Neuronal stem cell (in vitro differentiated cells): ENCODE results near the gene RAB17.

Source experiments
- DNase-seq: peaks from one replicate; pipeline ENCODE4 v3.0.0-alpha.2; 2013; ENCODE audit warnings: low spot score
- H2AFZ ChIP-seq: one replicate; pipeline ENCODE4 v1.6.1; 2013; ENCODE audit warnings: mild to moderate bottlenecking, low read length, inconsistent platforms
- H2AK5ac ChIP-seq: 2 replicates; pipeline ENCODE4 v1.6.1; 2013; ENCODE audit warnings: low read depth, mild to moderate bottlenecking, inconsistent platforms, low read length, moderate library complexity, mixed read lengths
- H2BK120ac ChIP-seq: 2 replicates; pipeline ENCODE4 v1.6.1; 2013; ENCODE audit warnings: low read depth, mild to moderate bottlenecking, inconsistent platforms, low read length, moderate library complexity, mixed read lengths
- H2BK12ac ChIP-seq: one replicate; pipeline ENCODE4 v1.6.1; 2013; ENCODE audit warnings: low read length, inconsistent platforms
- H2BK15ac ChIP-seq: 2 replicates; pipeline ENCODE4 v1.6.1; 2013; ENCODE audit warnings: mild to moderate bottlenecking, low read length, inconsistent platforms, mixed read lengths
- H2BK5ac ChIP-seq: one replicate; pipeline ENCODE4 v1.6.1; 2013; ENCODE audit warnings: inconsistent platforms, mild to moderate bottlenecking, low read length, moderate library complexity
- H3K14ac ChIP-seq: one replicate; pipeline ENCODE4 v1.6.1; 2013; ENCODE audit warnings: low read length, inconsistent platforms
- H3K18ac ChIP-seq: 2 replicates; pipeline ENCODE4 v1.6.1; 2013; ENCODE audit warnings: low read length, inconsistent platforms
- H3K23ac ChIP-seq: 2 replicates; pipeline ENCODE4 v1.6.1; 2013; ENCODE audit warnings: low read depth, mild to moderate bottlenecking, mixed read lengths, low read length, inconsistent platforms; ENCODE audit not compliant: poor library complexity
- H3K27ac ChIP-seq: replicated peaks from 3 replicates; pipeline ENCODE4 v1.5.1; 2013; ENCODE audit warnings: low read length, inconsistent platforms
- H3K27me3 ChIP-seq, 3 experiments: 2 replicates each; pipeline ENCODE4 v1.6.1; 2013; ENCODE audit warnings: low read length in 3 of 3, mild to moderate bottlenecking in 2 of 3, inconsistent platforms in 1 of 3, low read depth in 1 of 3, mixed read lengths in 1 of 3, moderate library complexity in 1 of 3; ENCODE audit not compliant: control insufficient read depth in 3 of 3, insufficient read depth in 3 of 3
- H3K36me3 ChIP-seq, 2 donors: replicated peaks in 1 of 2; 2 replicates each; pipeline ENCODE4 v1.6.1; 2013; ENCODE audit warnings: low read length in 2 of 2; ENCODE audit not compliant: control insufficient read depth in 2 of 2, insufficient read depth in 2 of 2
- H3K4ac ChIP-seq: 2 replicates; pipeline ENCODE4 v1.6.1; 2013; ENCODE audit warnings: inconsistent platforms, mild to moderate bottlenecking, low read length, moderate library complexity
- H3K4me1 ChIP-seq, 2 donors: 1 replicate in 1 of 2; 2 replicates in 1 of 2; pipeline ENCODE4 v1.6.1; 2013; ENCODE audit warnings: low read length in 2 of 2, low read depth in 1 of 2; ENCODE audit not compliant: control insufficient read depth in 2 of 2, insufficient read depth in 1 of 2
- H3K4me2 ChIP-seq: one replicate; pipeline ENCODE4 v1.6.1; 2013; ENCODE audit warnings: mild to moderate bottlenecking, low read length, inconsistent platforms; ENCODE audit not compliant: insufficient read depth, poor library complexity, severe bottlenecking
- H3K4me3 ChIP-seq, 2 donors: 2 replicates each; pipeline ENCODE4 v1.5.1; 2013; ENCODE audit warnings: low read length in 2 of 2, mild to moderate bottlenecking in 2 of 2, inconsistent platforms in 1 of 2, moderate library complexity in 1 of 2
- H3K79me1 ChIP-seq: one replicate; pipeline ENCODE4 v1.6.1; 2013; ENCODE audit warnings: low read depth, mild to moderate bottlenecking, inconsistent platforms, low read length, moderate library complexity
- H3K9ac ChIP-seq: one replicate; pipeline ENCODE4 v1.6.1; 2013; ENCODE audit warnings: mild to moderate bottlenecking, low read depth, low read length, inconsistent platforms; ENCODE audit not compliant: poor library complexity
- H3K9me3 ChIP-seq, 2 donors: replicated peaks in 1 of 2; 2 replicates each; pipeline versions ENCODE3 to v1.6.1; 2013; ENCODE audit warnings: low read length in 2 of 2, mild to moderate bottlenecking in 2 of 2, inconsistent platforms in 1 of 2, low read depth in 1 of 2, mixed read lengths in 1 of 2, moderate library complexity in 1 of 2; ENCODE audit not compliant: control insufficient read depth in 2 of 2, insufficient read depth in 1 of 2
- H4K8ac ChIP-seq: one replicate; pipeline ENCODE4 v1.6.1; 2013; ENCODE audit warnings: low read depth, mild to moderate bottlenecking, inconsistent platforms, low read length, moderate library complexity
- H4K91ac ChIP-seq: one replicate; pipeline ENCODE4 v1.6.1; 2013; ENCODE audit warnings: low read length, low read depth, mild to moderate bottlenecking, inconsistent platforms; ENCODE audit not compliant: poor library complexity
- WGBS, 2 donors: extraction: QIAGEN DNeasy Blood & Tissue Kit; methylation state at CpG; one replicate each; pipeline ENCODE4 v1.1.7; 2013; ENCODE audit warnings: missing lambda C conversion rate in 2 of 2, mixed read lengths in 1 of 2; ENCODE audit not compliant: insufficient read length in 2 of 2, insufficient replicate concordance in 1 of 2; ENCODE audit errors: extremely low coverage in 2 of 2; 5-methylcytosine and 5-hydroxymethylcytosine counted together

Gene RAB17

GRCh38 chr2:237625777-237626176 is 35.2 kb upstream of the RAB17 start:
- Histone ChIP-seq H4K8ac (no peak overlapping the region), H2AK5ac (no peak overlapping the region), H3K9me3 (no peaks in the 10 kb centered on the region), H3K79me1 (no peaks in the 10 kb centered on the region), H3K4me1 (peaks cover 8 to 9% of the 10 kb centered on the region in 2 donors), H2BK120ac (no peak overlapping the region), H3K27me3 (peaks cover 4 to 33% (median 31%) of the 10 kb centered on the region in 3 experiments), H3K23ac (peak overlapping the region; percentile 69), H2BK12ac (no peak overlapping the region), H3K36me3 (peaks cover 0 to 9% of the 10 kb centered on the region in 2 donors), H3K4ac (no peak overlapping the region), H3K18ac (no peak overlapping the region), H3K27ac (no peak overlapping the region), H3K4me2 (no peak overlapping the region), H3K9ac (no peak overlapping the region), H3K14ac (no peak overlapping the region), H2BK5ac (no peak overlapping the region), H3K4me3 (no peak overlapping the region), H4K91ac (no peak overlapping the region), H2BK15ac (no peak overlapping the region), H2AFZ (peak overlapping the region; percentile 71)
- no peak for DNase-seq
- WGBS, 2 donors, result no CpG with 5 or more reads among the region's 6 CpGs

GRCh38 chr2:237625216-237625705 is 34.7 kb upstream of the RAB17 start:
- no peak overlapping the region for H3K18ac ChIP-seq
- no peak overlapping the region for H2BK5ac ChIP-seq
- H2BK120ac ChIP-seq, result no peak overlapping the region
- H4K91ac ChIP-seq, result no peak overlapping the region
- peak overlapping the region; percentile 71 for H2AFZ ChIP-seq
- DNase-seq, result no peak
- peaks cover 0 to 6% of the 10 kb centered on the region in 2 donors for H3K36me3 ChIP-seq
- peaks cover 8 to 9% of the 10 kb centered on the region in 2 donors for H3K4me1 ChIP-seq
- H3K4ac ChIP-seq, result no peak overlapping the region
- no peak overlapping the region for H3K9ac ChIP-seq
- no peak overlapping the region for H4K8ac ChIP-seq
- WGBS, 2 donors, result no CpG with 5 or more reads among the region's 10 CpGs
- no peak overlapping the region for H3K4me3 ChIP-seq
- H2BK12ac ChIP-seq, result no peak overlapping the region
- no peak overlapping the region for H2BK15ac ChIP-seq
- H3K9me3 ChIP-seq, result no peaks in the 10 kb centered on the region
- no peak overlapping the region for H3K4me2 ChIP-seq
- no peaks in the 10 kb centered on the region for H3K79me1 ChIP-seq
- H3K14ac ChIP-seq, result no peak overlapping the region
- no peak overlapping the region for H3K27ac ChIP-seq
- H3K23ac ChIP-seq, result no peak overlapping the region
- H3K27me3 ChIP-seq, result peaks cover 4 to 33% (median 31%) of the 10 kb centered on the region in 3 experiments
- H2AK5ac ChIP-seq, result no peak overlapping the region

- WGBS, 2 donors, result no CpG with 5 or more reads among the region's 6 CpGs
These were observed 34.0 kb upstream of the RAB17 start for GRCh38 chr2:237624565-237624964.

GRCh38 chr2:237623428-237624403 is 33.2 kb upstream of the RAB17 start:
- Histone ChIP-seq H3K4me2 (no peak overlapping the region), H2BK12ac (no peak overlapping the region), H4K8ac (no peak overlapping the region), H3K4me3 (no peak overlapping the region), H2BK120ac (no peak overlapping the region), H2BK15ac (no peak overlapping the region), H2AK5ac (peak overlapping the region; percentile 77), H2BK5ac (no peak overlapping the region), H3K9ac (no peak overlapping the region), H2AFZ (no peak overlapping the region), H3K18ac (no peak overlapping the region), H3K27me3 (peaks cover 4 to 33% (median 29%) of the 10 kb centered on the region in 3 experiments), H3K79me1 (no peaks in the 10 kb centered on the region), H3K14ac (no peak overlapping the region), H3K4me1 (peaks cover 7 to 8% of the 10 kb centered on the region in 2 donors), H3K4ac (no peak overlapping the region), H3K23ac (no peak overlapping the region), H4K91ac (no peak overlapping the region), H3K27ac (no peak overlapping the region), H3K36me3 (no peaks in the 10 kb centered on the region), H3K9me3 (no peaks in the 10 kb centered on the region)
- DNase-seq, result no peak
- WGBS, 2 donors, result no CpG with 5 or more reads among the region's 13 CpGs

More at GRCh38 chr2:237624565-237624964, 34.0 kb upstream of the RAB17 start:
- no peak overlapping the region for H2BK15ac ChIP-seq
- no peak overlapping the region for H3K18ac ChIP-seq
- H2BK12ac ChIP-seq, result no peak overlapping the region
- no peak overlapping the region for H3K27ac ChIP-seq
- H4K8ac ChIP-seq, result no peak overlapping the region
- H3K4me3 ChIP-seq, result no peak overlapping the region
- no peak overlapping the region for H4K91ac ChIP-seq
- H3K4ac ChIP-seq, result no peak overlapping the region
- peaks cover 8 to 9% of the 10 kb centered on the region in 2 donors for H3K4me1 ChIP-seq
- peaks cover 4 to 33% (median 31%) of the 10 kb centered on the region in 3 experiments for H3K27me3 ChIP-seq
- no peak overlapping the region for H2BK5ac ChIP-seq
- H2AK5ac ChIP-seq, result peak overlapping the region; percentile 77
- peaks cover 0 to under 1% of the 10 kb centered on the region in 2 donors for H3K36me3 ChIP-seq
- DNase-seq, result no peak
- H3K14ac ChIP-seq, result no peak overlapping the region
- no peak overlapping the region for H3K4me2 ChIP-seq
- no peak overlapping the region for H3K9ac ChIP-seq
- H3K9me3 ChIP-seq, result no peaks in the 10 kb centered on the region
- no peak overlapping the region for H3K23ac ChIP-seq
- no peak overlapping the region for H2BK120ac ChIP-seq
- H2AFZ ChIP-seq, result no peak overlapping the region
- H3K79me1 ChIP-seq, result no peaks in the 10 kb centered on the region
